Measurements from ENCODE around the gene MRPL57. TPM values are rescaled to one million over a fixed set of nuclear protein-coding genes. Genes with fewer than 3 reads are reported as not detected.
"Not testable (repeated sequence)": the region's sequence is repeated elsewhere in the genome, so short reads cannot be mapped to it uniquely, and the experiment has no call there.

MRPL57 gene
- total RNA-seq, 1 donor from 2014 or later, result 11.8 TPM

DNA sequence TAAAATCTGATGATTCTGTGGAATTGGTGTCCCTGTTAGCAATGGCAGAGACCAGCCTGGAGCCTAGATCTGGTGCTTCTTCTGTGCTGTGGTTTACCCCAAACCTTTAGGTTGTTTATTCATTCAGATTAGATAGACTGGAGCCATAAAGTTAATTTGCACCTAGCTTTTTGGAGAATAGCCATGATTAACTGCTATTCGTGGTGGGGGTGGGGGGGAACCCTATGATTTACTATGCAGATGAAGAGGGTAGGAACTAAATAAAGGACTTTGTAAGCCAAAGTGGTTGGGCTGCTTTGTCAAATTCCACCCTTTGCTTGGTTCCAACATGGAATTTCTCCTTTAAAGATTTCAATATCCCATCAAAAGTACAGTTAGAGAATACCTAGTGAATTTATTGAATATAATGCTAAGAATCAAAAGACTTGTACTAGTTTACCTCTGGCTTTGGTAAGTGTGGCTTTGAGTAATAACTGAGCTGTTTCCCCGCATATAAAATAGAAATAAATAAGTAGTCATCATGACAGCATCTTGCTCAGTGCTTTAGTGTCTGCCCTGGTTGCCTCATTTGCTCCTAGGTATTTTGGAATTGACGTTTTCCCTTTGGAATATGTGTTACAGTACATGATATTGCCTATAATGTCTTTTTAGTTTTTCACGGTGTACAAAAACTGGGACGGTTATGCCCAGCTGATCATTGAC lies 27.8 kb upstream of the MRPL57 start:
- TF ChIP-seq, protein P1, sequence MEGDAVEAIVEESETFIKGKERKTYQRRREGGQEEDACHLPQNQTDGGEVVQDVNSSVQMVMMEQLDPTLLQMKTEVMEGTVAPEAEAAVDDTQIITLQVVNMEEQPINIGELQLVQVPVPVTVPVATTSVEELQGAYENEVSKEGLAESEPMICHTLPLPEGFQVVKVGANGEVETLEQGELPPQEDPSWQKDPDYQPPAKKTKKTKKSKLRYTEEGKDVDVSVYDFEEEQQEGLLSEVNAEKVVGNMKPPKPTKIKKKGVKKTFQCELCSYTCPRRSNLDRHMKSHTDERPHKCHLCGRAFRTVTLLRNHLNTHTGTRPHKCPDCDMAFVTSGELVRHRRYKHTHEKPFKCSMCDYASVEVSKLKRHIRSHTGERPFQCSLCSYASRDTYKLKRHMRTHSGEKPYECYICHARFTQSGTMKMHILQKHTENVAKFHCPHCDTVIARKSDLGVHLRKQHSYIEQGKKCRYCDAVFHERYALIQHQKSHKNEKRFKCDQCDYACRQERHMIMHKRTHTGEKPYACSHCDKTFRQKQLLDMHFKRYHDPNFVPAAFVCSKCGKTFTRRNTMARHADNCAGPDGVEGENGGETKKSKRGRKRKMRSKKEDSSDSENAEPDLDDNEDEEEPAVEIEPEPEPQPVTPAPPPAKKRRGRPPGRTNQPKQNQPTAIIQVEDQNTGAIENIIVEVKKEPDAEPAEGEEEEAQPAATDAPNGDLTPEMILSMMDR (IDR thresholded peaks at IDR 0.05; ENCODE audit: partially characterized antibody, unreplicated experiment), result no peak
- no peak for DNase-seq
- Mint-ChIP-seq H3K27me3 (ENCODE audit: unreplicated experiment) (no peaks in the 10 kb centered on the region), H3K9me3 (ENCODE audit: unreplicated experiment) (no peaks in the 10 kb centered on the region), H3K4me3 (ENCODE audit: unreplicated experiment) (no peak overlapping the region), H3K36me3 (ENCODE audit: unreplicated experiment) (no peaks in the 10 kb centered on the region), H3K27ac (ENCODE audit: unreplicated experiment) (no peak overlapping the region), H3K4me1 (ENCODE audit: low read depth, unreplicated experiment) (no peaks in the 10 kb centered on the region)

DNA sequence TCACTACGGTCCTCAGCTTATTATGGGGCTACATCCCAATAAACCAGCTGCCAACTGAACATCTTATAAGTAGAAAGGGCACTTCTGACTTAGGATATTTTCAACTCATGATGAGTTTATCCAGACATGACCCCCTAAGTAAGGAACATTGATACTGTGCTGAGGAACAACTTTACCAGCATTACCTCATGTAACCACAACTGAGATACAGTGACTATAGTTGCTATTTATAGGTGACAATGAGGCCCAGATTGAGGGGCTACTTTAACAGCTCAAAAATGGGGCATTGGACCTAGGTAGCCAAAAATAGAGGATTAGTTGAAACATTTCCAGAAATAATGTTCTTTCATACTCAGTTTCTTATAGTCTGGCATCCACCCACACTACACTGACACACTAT lies 26.9 kb upstream of the MRPL57 start:
- Mint-ChIP-seq H3K9me3 (ENCODE audit: unreplicated experiment) (no peaks in the 10 kb centered on the region), H3K27ac (ENCODE audit: unreplicated experiment) (no peak overlapping the region), H3K4me3 (ENCODE audit: unreplicated experiment) (no peak overlapping the region), H3K27me3 (ENCODE audit: unreplicated experiment) (no peaks in the 10 kb centered on the region), H3K36me3 (ENCODE audit: unreplicated experiment) (no peaks in the 10 kb centered on the region), H3K4me1 (ENCODE audit: low read depth, unreplicated experiment) (no peaks in the 10 kb centered on the region)
- no peak for DNase-seq
- TF ChIP-seq, protein P1 (IDR thresholded peaks at IDR 0.05; ENCODE audit: partially characterized antibody, unreplicated experiment), result no peak

- H3K27ac Mint-ChIP-seq (ENCODE audit: unreplicated experiment), result no peak overlapping the region
- no peaks in the 10 kb centered on the region for H3K27me3 Mint-ChIP-seq (ENCODE audit: unreplicated experiment)
- TF ChIP-seq, protein P1 (IDR thresholded peaks at IDR 0.05; ENCODE audit: partially characterized antibody, unreplicated experiment), result no peak
- H3K36me3 Mint-ChIP-seq (ENCODE audit: unreplicated experiment), result no peaks in the 10 kb centered on the region
- H3K4me1 Mint-ChIP-seq (ENCODE audit: low read depth, unreplicated experiment), result no peaks in the 10 kb centered on the region
- DNase-seq, result no peak
- no peaks in the 10 kb centered on the region for H3K9me3 Mint-ChIP-seq (ENCODE audit: unreplicated experiment)
- H3K4me3 Mint-ChIP-seq (ENCODE audit: unreplicated experiment), result no peak overlapping the region
These were observed 26.4 kb upstream of the MRPL57 start for GRCh38 chr13:21150013-21150412.

- no peaks in the 10 kb centered on the region for H3K27me3 Mint-ChIP-seq (ENCODE audit: unreplicated experiment)
- no peaks in the 10 kb centered on the region for H3K9me3 Mint-ChIP-seq (ENCODE audit: unreplicated experiment)
- TF ChIP-seq, protein P1 (IDR thresholded peaks at IDR 0.05; ENCODE audit: partially characterized antibody, unreplicated experiment), result no peak
- no peak overlapping the region for H3K27ac Mint-ChIP-seq (ENCODE audit: unreplicated experiment)
- no peak for DNase-seq
- no peaks in the 10 kb centered on the region for H3K36me3 Mint-ChIP-seq (ENCODE audit: unreplicated experiment)
- no peak overlapping the region for H3K4me3 Mint-ChIP-seq (ENCODE audit: unreplicated experiment)
- H3K4me1 Mint-ChIP-seq (ENCODE audit: low read depth, unreplicated experiment), result no peaks in the 10 kb centered on the region
These were observed 24.1 kb upstream of the MRPL57 start for GRCh38 chr13:21152251-21152899.

DNA sequence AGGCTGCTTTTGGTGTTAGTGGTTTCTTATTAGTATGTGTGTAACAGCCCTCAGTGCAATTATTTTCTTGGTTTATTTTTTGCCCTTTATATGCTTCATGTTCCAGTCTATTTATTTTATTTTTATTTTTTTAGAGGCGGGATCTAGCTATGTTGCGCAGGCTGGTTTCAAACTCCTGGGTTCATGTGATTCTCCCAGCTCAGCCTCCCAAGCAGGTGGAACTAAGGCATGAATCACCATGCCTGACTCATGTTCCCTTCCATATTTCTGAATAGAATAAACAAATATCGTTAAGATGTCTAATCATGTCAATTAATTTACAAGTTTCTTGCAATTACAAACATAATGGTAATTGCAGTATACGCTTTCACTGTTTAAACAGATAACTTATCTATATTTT lies 11.8 kb upstream of the MRPL57 start:
- H3K27me3 Mint-ChIP-seq (ENCODE audit: unreplicated experiment), result no peaks in the 10 kb centered on the region
- H3K27ac Mint-ChIP-seq (ENCODE audit: unreplicated experiment), result no peak overlapping the region
- H3K9me3 Mint-ChIP-seq (ENCODE audit: unreplicated experiment), result no peaks in the 10 kb centered on the region
- DNase-seq, result no peak
- TF ChIP-seq, protein P1 (IDR thresholded peaks at IDR 0.05; ENCODE audit: partially characterized antibody, unreplicated experiment), result no peak
- H3K4me1 Mint-ChIP-seq (ENCODE audit: low read depth, unreplicated experiment), result no peaks in the 10 kb centered on the region
- no peaks in the 10 kb centered on the region for H3K36me3 Mint-ChIP-seq (ENCODE audit: unreplicated experiment)
- no peak overlapping the region for H3K4me3 Mint-ChIP-seq (ENCODE audit: unreplicated experiment)

GRCh38 chr13:21165606-21166005 lies 10.9 kb upstream of the MRPL57 start:
- H3K27me3 Mint-ChIP-seq (ENCODE audit: unreplicated experiment); H3K4me1 Mint-ChIP-seq (ENCODE audit: low read depth, unreplicated experiment); H3K4me3 Mint-ChIP-seq (ENCODE audit: unreplicated experiment); H3K9me3 Mint-ChIP-seq (ENCODE audit: unreplicated experiment); H3K27ac Mint-ChIP-seq (ENCODE audit: unreplicated experiment); H3K36me3 Mint-ChIP-seq (ENCODE audit: unreplicated experiment); DNase-seq: not testable (repeated sequence)

All from glutamatergic neuron (in vitro differentiated cells).